Measurements from ENCODE around the gene ESRRB. TPM values are rescaled to one million over a fixed set of nuclear protein-coding genes. Genes with fewer than 3 reads are reported as not detected.

Gene ESRRB
- total RNA-seq, 1 experiment from 2014 or later = 1.6 TPM

- Mint-ChIP-seq H3K4me3 (no peak overlapping the region), H3K9me3 (no peaks in the 10 kb centered on the region), H3K27ac (no peak overlapping the region), H3K4me1 (0 out of 2 replicates have a peak, but pooled peaks cover 2% of the 10 kb centered on the region), H3K27me3 (ENCODE audit: low read depth) (no peaks in the 10 kb centered on the region), H3K36me3 (no peaks in the 10 kb centered on the region)
- ATAC-seq = no peak
- ChIA-PET POLR2A (no interaction called here), CTCF (interaction anchor here (0.7 to 1.5 kb wide), 2 partner anchors 256 to 341 kb away, joined by 3 to 6 read pairs; no protein-coding TSS in a partner anchor)
- DNase-seq (ENCODE audit: low spot score) = no peak
- TF ChIP-seq PRRX2 (CRISPR knock-in tag; IDR thresholded peaks at IDR 0.05) (no peak), PRDM15 (CRISPR knock-in tag; IDR thresholded peaks at IDR 0.05) (no peak), CREM (CRISPR knock-in tag; IDR thresholded peaks at IDR 0.05) (no peak), FOXP1 (CRISPR knock-in tag; IDR thresholded peaks at IDR 0.05; ENCODE audit: borderline replicate concordance) (no peak), FOXK1 (CRISPR knock-in tag; IDR thresholded peaks at IDR 0.05) (no peak), CDX4 (CRISPR knock-in tag; IDR thresholded peaks at IDR 0.05; ENCODE audit: borderline replicate concordance) (no peak), GTF2I (CRISPR knock-in tag; conservative IDR thresholded peaks at IDR 0.05) (no peak), EMX1 (CRISPR knock-in tag; IDR thresholded peaks at IDR 0.05) (no peak), JUN (CRISPR knock-in tag; IDR thresholded peaks at IDR 0.05) (no peak), MAX (CRISPR knock-in tag; IDR thresholded peaks at IDR 0.05) (no peak), ZSCAN18 (CRISPR knock-in tag; IDR thresholded peaks at IDR 0.05) (no peak), TCF7 (CRISPR knock-in tag; IDR thresholded peaks at IDR 0.05; ENCODE audit: low read depth) (no peak), MLX (CRISPR knock-in tag; IDR thresholded peaks at IDR 0.05) (no peak), ZNF232 (CRISPR knock-in tag; IDR thresholded peaks at IDR 0.05) (no peak), OVOL2 (CRISPR knock-in tag; IDR thresholded peaks at IDR 0.05; ENCODE audit: borderline replicate concordance) (no peak), IRF1 (CRISPR knock-in tag; IDR thresholded peaks at IDR 0.05) (no peak), ZNF317 (CRISPR knock-in tag; IDR thresholded peaks at IDR 0.05; ENCODE audit: borderline replicate concordance, low read depth) (no peak), ERG (CRISPR knock-in tag; IDR thresholded peaks at IDR 0.05) (no peak), ATF1 (CRISPR knock-in tag; IDR thresholded peaks at IDR 0.05) (no peak), RELA (CRISPR knock-in tag; IDR thresholded peaks at IDR 0.05; ENCODE audit: borderline replicate concordance) (no peak)
Measured at GRCh38 chr14:76391981-76392690, 16.2 kb downstream of the ESRRB start.

All from WTC11 (cell line).